ENCODE results near the gene MAP3K8. TPM values are rescaled to one million over a fixed set of nuclear protein-coding genes. Genes with fewer than 3 reads are reported as not detected.

The MAP3K8 gene
- total RNA-seq, 2 donors from 2014 or later = 10.2 to 11.7 TPM

DNA sequence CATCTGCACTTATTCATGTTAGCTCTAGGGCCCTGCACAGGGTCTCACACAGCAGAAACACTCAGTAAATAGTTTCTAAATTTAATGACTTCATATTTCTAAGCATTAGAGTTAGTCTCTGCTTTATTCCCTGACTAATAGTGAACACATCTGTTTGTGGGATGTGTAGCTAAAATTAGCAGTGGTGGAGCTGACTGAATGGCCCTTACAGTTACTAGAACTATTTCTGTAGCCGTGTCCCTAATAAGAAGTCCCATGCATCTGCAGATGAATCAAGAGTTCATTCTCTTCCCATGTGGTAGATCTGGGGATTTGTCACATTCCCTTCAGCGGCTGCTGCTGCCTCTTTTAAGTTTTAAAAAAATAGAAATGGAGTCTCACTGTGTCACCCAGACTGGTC, 11.7 kb downstream of the MAP3K8 start:
- Mint-ChIP-seq H3K4me3 (no peak overlapping the region), H3K4me1 (peaks cover 2% of the 10 kb centered on the region), H3K36me3 (ENCODE audit: low read depth) (peaks cover 38% of the 10 kb centered on the region), H3K27ac (no peak overlapping the region), H3K9me3 (no peaks in the 10 kb centered on the region), H3K27me3 (ENCODE audit: insufficient read depth) (no peaks in the 10 kb centered on the region)
- TF ChIP-seq, protein P1, sequence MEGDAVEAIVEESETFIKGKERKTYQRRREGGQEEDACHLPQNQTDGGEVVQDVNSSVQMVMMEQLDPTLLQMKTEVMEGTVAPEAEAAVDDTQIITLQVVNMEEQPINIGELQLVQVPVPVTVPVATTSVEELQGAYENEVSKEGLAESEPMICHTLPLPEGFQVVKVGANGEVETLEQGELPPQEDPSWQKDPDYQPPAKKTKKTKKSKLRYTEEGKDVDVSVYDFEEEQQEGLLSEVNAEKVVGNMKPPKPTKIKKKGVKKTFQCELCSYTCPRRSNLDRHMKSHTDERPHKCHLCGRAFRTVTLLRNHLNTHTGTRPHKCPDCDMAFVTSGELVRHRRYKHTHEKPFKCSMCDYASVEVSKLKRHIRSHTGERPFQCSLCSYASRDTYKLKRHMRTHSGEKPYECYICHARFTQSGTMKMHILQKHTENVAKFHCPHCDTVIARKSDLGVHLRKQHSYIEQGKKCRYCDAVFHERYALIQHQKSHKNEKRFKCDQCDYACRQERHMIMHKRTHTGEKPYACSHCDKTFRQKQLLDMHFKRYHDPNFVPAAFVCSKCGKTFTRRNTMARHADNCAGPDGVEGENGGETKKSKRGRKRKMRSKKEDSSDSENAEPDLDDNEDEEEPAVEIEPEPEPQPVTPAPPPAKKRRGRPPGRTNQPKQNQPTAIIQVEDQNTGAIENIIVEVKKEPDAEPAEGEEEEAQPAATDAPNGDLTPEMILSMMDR (conservative IDR thresholded peaks at IDR 0.05) = no peak
- 45 to 100% methylated on average over 1 to 2 of the region's 2 CpGs for WGBS, 2 experiments (ENCODE audit: insufficient coverage in 1 of 2, insufficient read length in 1 of 2)
- Histone ChIP-seq H3K9me3 (ENCODE audit: control insufficient read depth, low read length) (peaks cover 5% of the 10 kb centered on the region), H3K4me1 (ENCODE audit: control insufficient read depth, insufficient read depth, low read length) (no peaks in the 10 kb centered on the region), H3K27ac (ENCODE audit: low read depth, low read length) (no peak overlapping the region), H3K27me3 (ENCODE audit: control insufficient read depth, insufficient read depth, low read length, poor library complexity, severe bottlenecking) (no peaks in the 10 kb centered on the region), H3K36me3 (ENCODE audit: control insufficient read depth, insufficient read depth, low read length) (peaks cover 74% of the 10 kb centered on the region), H3K9ac (ENCODE audit: extremely low read depth, low read length, poor library complexity, severe bottlenecking) (no peak overlapping the region), H3K4me3 (ENCODE audit: low read length) (no peak overlapping the region)
- DNase-seq = no peak

DNA sequence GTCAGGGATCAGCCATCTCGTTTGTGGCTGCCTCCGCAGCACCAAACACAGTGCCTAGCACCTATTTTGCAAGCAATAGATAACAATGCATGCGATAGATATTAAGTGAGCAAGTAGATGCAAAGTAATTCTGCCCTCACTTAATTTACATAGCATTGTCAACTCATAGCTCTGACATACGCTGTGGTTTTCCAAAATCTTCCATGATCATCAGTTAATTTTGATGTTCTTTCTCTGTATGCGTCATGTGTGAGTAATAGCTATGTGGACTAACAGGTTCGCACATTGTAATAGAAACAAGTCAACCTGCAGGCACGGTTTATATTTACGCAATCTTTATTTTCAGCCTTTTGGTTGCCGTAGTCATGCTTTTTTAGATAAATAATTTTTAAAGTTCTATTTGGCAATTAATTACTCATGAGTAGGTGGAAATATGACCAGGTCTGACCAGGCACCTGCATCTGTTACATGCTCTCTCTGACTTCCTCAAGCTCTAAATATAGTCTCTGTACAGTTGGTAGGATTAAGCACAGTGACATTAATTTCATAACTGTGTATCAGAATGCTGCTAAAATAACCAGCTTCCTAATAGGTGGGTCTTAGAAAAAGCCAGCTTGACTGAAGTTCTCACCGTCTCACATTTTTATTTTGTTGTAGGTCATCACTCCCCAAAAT, 13.3 kb downstream of the MAP3K8 start:
- Histone ChIP-seq H3K36me3 (ENCODE audit: control insufficient read depth, insufficient read depth, low read length) (peaks cover 76% of the 10 kb centered on the region), H3K9ac (ENCODE audit: extremely low read depth, low read length, poor library complexity, severe bottlenecking) (no peak overlapping the region), H3K27ac (ENCODE audit: low read depth, low read length) (no peak overlapping the region), H3K4me3 (ENCODE audit: low read length) (no peak overlapping the region), H3K9me3 (ENCODE audit: control insufficient read depth, low read length) (peaks cover 5% of the 10 kb centered on the region), H3K27me3 (ENCODE audit: control insufficient read depth, insufficient read depth, low read length, poor library complexity, severe bottlenecking) (no peaks in the 10 kb centered on the region), H3K4me1 (ENCODE audit: control insufficient read depth, insufficient read depth, low read length) (no peaks in the 10 kb centered on the region)
- Mint-ChIP-seq H3K4me1 (peaks cover 2% of the 10 kb centered on the region), H3K36me3 (ENCODE audit: low read depth) (peaks cover 47% of the 10 kb centered on the region), H3K4me3 (no peak overlapping the region), H3K9me3 (no peaks in the 10 kb centered on the region), H3K27ac (no peak overlapping the region), H3K27me3 (ENCODE audit: insufficient read depth) (no peaks in the 10 kb centered on the region)
- 95 to 99% methylated on average over 7 to 10 of the region's 10 CpGs for WGBS, 2 experiments (ENCODE audit: insufficient coverage in 1 of 2, insufficient read length in 1 of 2)
- no peak for DNase-seq
- TF ChIP-seq, protein P1 (conservative IDR thresholded peaks at IDR 0.05) = no peak

DNA sequence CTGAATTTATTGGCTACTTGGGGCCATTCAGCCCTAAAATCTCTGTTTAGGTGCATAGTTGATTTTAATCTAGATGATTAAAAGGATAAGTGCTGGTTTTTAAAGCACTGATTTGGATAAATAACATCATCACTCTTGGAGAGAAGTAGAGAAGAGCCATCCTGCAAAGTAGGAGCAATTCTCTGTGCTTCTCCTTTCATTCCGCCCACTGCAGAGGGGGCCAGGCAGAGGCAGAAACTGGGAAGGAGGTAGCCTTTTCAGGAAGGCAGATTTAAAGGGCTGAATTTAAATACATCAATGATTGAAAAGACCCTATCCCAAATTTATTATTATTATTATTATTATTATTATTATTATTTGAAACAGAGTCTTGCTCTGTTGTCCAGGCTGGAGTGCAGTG, 14.1 kb downstream of the MAP3K8 start:
- H3K27ac ChIP-seq (ENCODE audit: low read depth, low read length) = no peak overlapping the region
- Mint-ChIP-seq H3K36me3 (ENCODE audit: low read depth) (peaks cover 51% of the 10 kb centered on the region), H3K27me3 (ENCODE audit: insufficient read depth) (no peaks in the 10 kb centered on the region), H3K4me1 (peaks cover 2% of the 10 kb centered on the region), H3K4me3 (no peak overlapping the region), H3K27ac (no peak overlapping the region), H3K9me3 (no peaks in the 10 kb centered on the region)
- TF ChIP-seq, protein P1 (conservative IDR thresholded peaks at IDR 0.05) = no peak
- no peaks in the 10 kb centered on the region for H3K27me3 ChIP-seq (ENCODE audit: control insufficient read depth, insufficient read depth, low read length, poor library complexity, severe bottlenecking)
- no peak overlapping the region for H3K9ac ChIP-seq (ENCODE audit: extremely low read depth, low read length, poor library complexity, severe bottlenecking)
- peaks cover 5% of the 10 kb centered on the region for H3K9me3 ChIP-seq (ENCODE audit: control insufficient read depth, low read length)
- peaks cover 76% of the 10 kb centered on the region for H3K36me3 ChIP-seq (ENCODE audit: control insufficient read depth, insufficient read depth, low read length)
- WGBS, 2 experiments (ENCODE audit: insufficient coverage in 1 of 2, insufficient read length in 1 of 2) = 100% methylated on average over 1 of the region's 1 CpG; no CpG with 5 or more reads in 1 of the 2 experiments
- H3K4me1 ChIP-seq (ENCODE audit: control insufficient read depth, insufficient read depth, low read length) = no peaks in the 10 kb centered on the region
- H3K4me3 ChIP-seq (ENCODE audit: low read length) = no peak overlapping the region
- DNase-seq = no peak
